GM12801 (cell line): ENCODE results near the gene CDC45.

Source experiments
- TF ChIP-seq, protein P1 (sequence below): IDR thresholded peaks from one replicate; pipeline ENCODE4 v1.5.1; 2011; ENCODE audit warnings: control low read depth; ENCODE audit not compliant: insufficient read length; ENCODE audit errors: extremely low read depth

Gene CDC45

GRCh38 chr22:19517919-19518611 lies 38.3 kb downstream of the CDC45 start:
- TF ChIP-seq, protein P1, sequence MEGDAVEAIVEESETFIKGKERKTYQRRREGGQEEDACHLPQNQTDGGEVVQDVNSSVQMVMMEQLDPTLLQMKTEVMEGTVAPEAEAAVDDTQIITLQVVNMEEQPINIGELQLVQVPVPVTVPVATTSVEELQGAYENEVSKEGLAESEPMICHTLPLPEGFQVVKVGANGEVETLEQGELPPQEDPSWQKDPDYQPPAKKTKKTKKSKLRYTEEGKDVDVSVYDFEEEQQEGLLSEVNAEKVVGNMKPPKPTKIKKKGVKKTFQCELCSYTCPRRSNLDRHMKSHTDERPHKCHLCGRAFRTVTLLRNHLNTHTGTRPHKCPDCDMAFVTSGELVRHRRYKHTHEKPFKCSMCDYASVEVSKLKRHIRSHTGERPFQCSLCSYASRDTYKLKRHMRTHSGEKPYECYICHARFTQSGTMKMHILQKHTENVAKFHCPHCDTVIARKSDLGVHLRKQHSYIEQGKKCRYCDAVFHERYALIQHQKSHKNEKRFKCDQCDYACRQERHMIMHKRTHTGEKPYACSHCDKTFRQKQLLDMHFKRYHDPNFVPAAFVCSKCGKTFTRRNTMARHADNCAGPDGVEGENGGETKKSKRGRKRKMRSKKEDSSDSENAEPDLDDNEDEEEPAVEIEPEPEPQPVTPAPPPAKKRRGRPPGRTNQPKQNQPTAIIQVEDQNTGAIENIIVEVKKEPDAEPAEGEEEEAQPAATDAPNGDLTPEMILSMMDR = no peak

- TF ChIP-seq, protein P1 = no peak
These were observed 38.9 kb downstream of the CDC45 start for GRCh38 chr22:19518635-19519034.

- TF ChIP-seq, protein P1 = no peak
These were observed 39.6 kb downstream of the CDC45 start for GRCh38 chr22:19519041-19519926.

DNA sequence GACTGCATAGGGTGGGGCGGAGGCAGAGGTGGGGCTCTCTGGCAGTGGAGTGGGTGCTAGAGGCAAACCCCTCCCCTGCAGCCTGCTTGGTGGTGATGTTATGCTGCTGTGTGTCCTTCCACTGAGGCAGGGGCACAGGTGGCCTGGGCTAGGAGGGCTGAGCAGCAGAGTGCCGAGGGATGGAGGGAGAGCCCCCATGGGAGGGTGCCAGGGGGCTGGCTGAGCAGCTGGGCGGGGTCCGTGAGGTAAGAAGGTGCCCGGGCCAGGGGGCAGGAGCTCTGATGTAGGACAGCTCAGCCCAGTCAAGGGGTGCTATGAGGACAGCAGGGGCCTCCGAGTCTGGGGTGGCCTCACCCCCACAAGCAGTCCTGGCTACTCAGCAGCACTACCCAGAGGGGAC lies 40.3 kb downstream of the CDC45 start:
- TF ChIP-seq, protein P1 = no peak

DNA sequence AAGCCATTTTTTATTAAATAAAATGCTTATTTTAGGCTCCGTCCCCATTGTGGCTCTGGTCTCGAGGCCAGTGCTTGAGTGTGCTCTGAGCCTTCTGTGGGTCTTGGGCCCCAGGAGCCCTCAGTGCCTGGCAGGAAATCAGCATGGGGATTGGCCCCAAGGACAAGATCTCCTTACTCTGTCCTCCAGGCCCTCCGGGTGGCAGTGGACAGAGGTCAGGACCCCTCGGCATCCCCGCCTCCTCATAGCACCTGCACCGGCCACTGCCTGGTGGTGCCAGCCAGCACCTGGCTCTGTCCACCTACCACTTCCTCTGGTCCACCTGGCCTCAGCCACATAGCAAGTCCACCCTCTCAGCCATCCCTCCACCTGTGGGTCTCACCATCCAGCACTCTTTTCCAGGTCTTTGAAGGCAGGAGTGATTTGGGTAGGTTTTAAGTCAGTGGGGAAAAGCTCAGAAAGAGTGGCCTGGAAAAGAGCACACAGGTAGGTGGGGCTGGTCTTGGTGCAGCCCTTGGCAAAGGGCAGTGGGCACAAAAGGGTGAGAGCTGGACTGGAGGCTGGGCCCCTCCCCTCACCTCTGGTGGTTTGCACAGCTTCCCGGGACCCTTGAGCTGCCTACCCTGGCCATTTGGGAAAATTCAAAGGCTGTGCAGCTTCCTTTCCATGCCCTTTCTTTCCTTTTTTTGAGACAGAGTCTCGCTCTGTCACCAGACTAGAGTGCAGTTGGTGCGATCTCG lies 41.0 kb downstream of the CDC45 start:
- TF ChIP-seq, protein P1 = no peak

- TF ChIP-seq, protein P1 = no peak
These were observed 42.6 kb downstream of the CDC45 start for GRCh38 chr22:19522190-19522880.
